Adrenal gland (tissue), 12 donors: ENCODE measurements around the gene FXYD2. TPM values are rescaled to one million over a fixed set of nuclear protein-coding genes. Genes with fewer than 3 reads are reported as not detected.

Experiments
- DNase-seq, 7 donors: peaks; one replicate each; pipeline ENCODE4 v3.0.0-alpha.2; 2019 to 2020
- H3K27ac ChIP-seq, 5 donors: fragments of 200-600 bp; sonication (generic) in 4 of 5; 1 replicate in 3 of 5; 2 replicates in 2 of 5; pipeline versions ENCODE4 v1.5.1 to v1.8.0; 2016 to 2020; ENCODE audit warnings: mild to moderate bottlenecking in 1 of 5
- H3K27me3 ChIP-seq: fragments of 200-600 bp; 2 replicates; pipeline ENCODE4 v1.8.0; 2021
- H3K36me3 ChIP-seq, 2 donors: fragments of 200-600 bp; replicated peaks in 1 of 2; 1 replicate in 1 of 2; 2 replicates in 1 of 2; pipeline versions ENCODE4 v1.5.1 to v1.8.0; 2018 to 2022
- H3K4me1 ChIP-seq, 2 donors: fragments of 200-600 bp; replicated peaks in 1 of 2; 1 replicate in 1 of 2; 2 replicates in 1 of 2; pipeline versions ENCODE4 v1.5.1 to v1.8.0; 2018 to 2021
- H3K4me3 ChIP-seq, 4 donors: fragments of 200-600 bp; sonication (generic) in 3 of 4; one replicate each; pipeline ENCODE4 v1.5.1; 2016 to 2018
- H3K9me3 ChIP-seq, 3 donors: fragments of 200-600 bp; sonication (generic) in 1 of 3; replicated peaks in 1 of 3; 1 replicate in 2 of 3; 2 replicates in 1 of 3; pipeline versions ENCODE4 v1.5.1 to v1.8.0; 2016 to 2021
- CTCF ChIP-seq, 6 experiments: fragments of 450-650 bp in 4 of 6; fragments of 200-600 bp in 2 of 6; sonication (generic) in 1 of 6; IDR thresholded peaks; 1 replicate in 5 of 6; 2 replicates in 1 of 6; pipeline versions ENCODE4 v1.5.1 to v1.8.0; 2016 to 2021; ENCODE audit warnings: antibody characterized with exemption in 6 of 6, mild to moderate bottlenecking in 2 of 6, moderate library complexity in 1 of 6
- POLR2A ChIP-seq, 2 donors: fragments of 450-650 bp; IDR thresholded peaks; one replicate each; pipeline ENCODE4 v1.6.1; 2017; ENCODE audit warnings: antibody characterized with exemption in 2 of 2, mild to moderate bottlenecking in 2 of 2, moderate library complexity in 1 of 2
- WGBS, 4 donors: extraction: QIAGEN DNeasy Blood & Tissue Kit in 2 of 4; methylation state at CpG; one replicate each; pipeline versions ENCODE4 v1.1.5 to v1.1.7; 2013 to 2017; 5-methylcytosine and 5-hydroxymethylcytosine counted together
- intact Hi-C, 2 donors: fragments of 100-400 bp; cut with DNase I; formaldehyde crosslinking; loops; one replicate each; pipeline versions ENCODE4 v1.14.1 to v1.15.0; 2022 to 2023
- polyA plus RNA-seq, 3 donors: library from polyadenylated mRNA; stranded (reverse); fragments of 200-250 nt in 2 of 3; fragments of 350-450 nt in 1 of 3; fragmentation: Illumina TruSeq in 1 of 3; extraction: RNeasy Lipid Tissue Mini Kit (QIAGEN cat#74804) in 1 of 3; gene quantifications; one replicate each; pipeline ENCODE4 v1.2.3, GENCODE V29; 2013 to 2014
- total RNA-seq, 9 donors: library from RNA; depleted of rRNA in 4 of 9; stranded (reverse); fragments of >200 nt in 4 of 9; fragments of 120-200 nt in 1 of 9; fragmentation: NEBNext Ultra II Directional in 1 of 9; extraction: Animal tissue kit (Norgen Biotek cat#: 25700) in 1 of 9; gene quantifications; one replicate each; pipeline versions ENCODE4 v1.1.0 to v1.2.4, GENCODE V29; 2013 to 2023
- donor health status: healthy with polysubstance abuse.
- donor health status: Bipolar disorder and iron deficiency.
- donor health status: DM: yes; HTN: yes; CAD: no.
- donor health status: DM: no; HTN: no; CAD: no.
- donor health status: DM: no; HTN: no; CAD: no.
- donor health status: DM: yes; HTN: yes; CAD: no.

The FXYD2 gene
- total and polyA plus RNA-seq, 12 donors, result 0.27 to 11.3 (median 2.7) TPM; not detected in 2

GRCh38 chr11:117828611-117829368, 4.2 kb upstream of the FXYD2 start:
- intact Hi-C loops, result no loop called here
- DNase-seq, result peak in 5 of 7 donors; percentile 18 to 63 (median 24)

GRCh38 chr11:117827521-117828511, 3.3 kb upstream of the FXYD2 start:
- 57 to 75% (median 66%) methylated on average over 8 to 15 of the region's 15 CpGs for WGBS, 4 donors

More at GRCh38 chr11:117828611-117829368, 4.2 kb upstream of the FXYD2 start:
- Histone ChIP-seq H3K27ac (peak overlapping the region in 1 of 5 donors; percentile 10), H3K27me3 (no peaks in the 10 kb centered on the region), H3K36me3 (no peaks in the 10 kb centered on the region), H3K4me3 (no peak overlapping the region), H3K4me1 (peaks cover 0 to 23% of the 10 kb centered on the region in 2 donors), H3K9me3 (no peaks in the 10 kb centered on the region)
- 49 to 67% (median 65%) methylated on average over 3 to 16 of the region's 16 CpGs; no CpG with 5 or more reads in 1 of the 4 donors for whole genome bisulfite sequencing, 4 donors
- no peak for TF ChIP-seq POLR2A (IDR thresholded peaks at IDR 0.05)
- TF ChIP-seq CTCF (IDR thresholded peaks at IDR 0.05), result no peak

GRCh38 chr11:117826832-117827231, 2.3 kb upstream of the FXYD2 start:
- Histone ChIP-seq H3K27me3 (no peaks in the 10 kb centered on the region), H3K4me1 (peaks cover 0 to 24% of the 10 kb centered on the region in 2 donors), H3K27ac (no peak overlapping the region), H3K9me3 (no peaks in the 10 kb centered on the region), H3K36me3 (no peaks in the 10 kb centered on the region), H3K4me3 (no peak overlapping the region)
- peak in 1 of 7 donors; percentile 8 for DNase-seq
- WGBS, 4 donors, result 76 to 84% (median 83%) methylated on average over 3 of the region's 3 CpGs
- intact Hi-C loops, result no loop called here
- TF ChIP-seq CTCF (IDR thresholded peaks at IDR 0.05) (no peak), POLR2A (IDR thresholded peaks at IDR 0.05) (no peak)

More at GRCh38 chr11:117827521-117828511, 3.3 kb upstream of the FXYD2 start:
- Histone ChIP-seq H3K27ac (no peak overlapping the region), H3K36me3 (no peaks in the 10 kb centered on the region), H3K4me3 (no peak overlapping the region), H3K9me3 (no peaks in the 10 kb centered on the region), H3K4me1 (peaks cover 0 to 24% of the 10 kb centered on the region in 2 donors), H3K27me3 (no peaks in the 10 kb centered on the region)
- DNase-seq, result peak in 4 of 7 donors; percentile 10 to 42 (median 18)
- TF ChIP-seq CTCF (IDR thresholded peaks at IDR 0.05) (no peak), POLR2A (IDR thresholded peaks at IDR 0.05) (no peak)
- intact Hi-C loops, result no loop called here

- Histone ChIP-seq H3K27ac (no peak overlapping the region), H3K36me3 (no peaks in the 10 kb centered on the region), H3K4me3 (no peak overlapping the region), H3K4me1 (peaks cover 0 to 24% of the 10 kb centered on the region in 2 donors), H3K27me3 (no peaks in the 10 kb centered on the region), H3K9me3 (no peaks in the 10 kb centered on the region)
- DNase-seq, result peak in 2 of 7 donors; percentile 6 to 45
- WGBS, 4 donors, result 64 to 71% (median 70%) methylated on average over 10 of the region's 10 CpGs
- TF ChIP-seq POLR2A (IDR thresholded peaks at IDR 0.05) (no peak), CTCF (IDR thresholded peaks at IDR 0.05) (no peak)
- intact Hi-C loops, result no loop called here
These were observed 1.6 kb upstream of the FXYD2 start for GRCh38 chr11:117826190-117826570.
